Muscle layer of duodenum (tissue), 2 donors: ENCODE results near the gene LCA5L.
A peak's percentile ranks its signal among the peaks of the same experiment; 100 is the strongest.
"Not testable (repeated sequence)": the region's sequence is repeated elsewhere in the genome, so short reads cannot be mapped to it uniquely, and the experiment has no call there.

Experiments
- H3K27ac ChIP-seq: one replicate; pipeline ENCODE4 v1.7.0; 2013; ENCODE audit warnings: mild to moderate bottlenecking, low read length
- H3K27me3 ChIP-seq: one replicate; pipeline ENCODE4 v1.7.0; 2013; ENCODE audit warnings: low read depth, mild to moderate bottlenecking, control low read depth, low read length
- H3K36me3 ChIP-seq, 2 donors: one replicate each; pipeline ENCODE4 v1.7.0; 2013; ENCODE audit warnings: low read length in 2 of 2, control low read depth in 1 of 2, mild to moderate bottlenecking in 1 of 2; ENCODE audit not compliant: insufficient read depth in 2 of 2, control insufficient read depth in 1 of 2
- H3K4me1 ChIP-seq, 2 donors: one replicate each; pipeline ENCODE4 v1.7.0; 2013; ENCODE audit warnings: low read length in 2 of 2, mild to moderate bottlenecking in 2 of 2, control low read depth in 1 of 2, moderate library complexity in 1 of 2; ENCODE audit not compliant: insufficient read depth in 2 of 2, control insufficient read depth in 1 of 2
- H3K4me3 ChIP-seq, 2 donors: one replicate each; pipeline ENCODE4 v1.7.0; 2013; ENCODE audit warnings: low read length in 2 of 2, low read depth in 1 of 2, mild to moderate bottlenecking in 1 of 2
- H3K9me3 ChIP-seq, 2 donors: one replicate each; pipeline ENCODE4 v1.7.0; 2013; ENCODE audit warnings: low read length in 2 of 2, control low read depth in 1 of 2, mild to moderate bottlenecking in 1 of 2; ENCODE audit not compliant: control insufficient read depth in 1 of 2
- donor health status: healthy.

LCA5L gene

DNA sequence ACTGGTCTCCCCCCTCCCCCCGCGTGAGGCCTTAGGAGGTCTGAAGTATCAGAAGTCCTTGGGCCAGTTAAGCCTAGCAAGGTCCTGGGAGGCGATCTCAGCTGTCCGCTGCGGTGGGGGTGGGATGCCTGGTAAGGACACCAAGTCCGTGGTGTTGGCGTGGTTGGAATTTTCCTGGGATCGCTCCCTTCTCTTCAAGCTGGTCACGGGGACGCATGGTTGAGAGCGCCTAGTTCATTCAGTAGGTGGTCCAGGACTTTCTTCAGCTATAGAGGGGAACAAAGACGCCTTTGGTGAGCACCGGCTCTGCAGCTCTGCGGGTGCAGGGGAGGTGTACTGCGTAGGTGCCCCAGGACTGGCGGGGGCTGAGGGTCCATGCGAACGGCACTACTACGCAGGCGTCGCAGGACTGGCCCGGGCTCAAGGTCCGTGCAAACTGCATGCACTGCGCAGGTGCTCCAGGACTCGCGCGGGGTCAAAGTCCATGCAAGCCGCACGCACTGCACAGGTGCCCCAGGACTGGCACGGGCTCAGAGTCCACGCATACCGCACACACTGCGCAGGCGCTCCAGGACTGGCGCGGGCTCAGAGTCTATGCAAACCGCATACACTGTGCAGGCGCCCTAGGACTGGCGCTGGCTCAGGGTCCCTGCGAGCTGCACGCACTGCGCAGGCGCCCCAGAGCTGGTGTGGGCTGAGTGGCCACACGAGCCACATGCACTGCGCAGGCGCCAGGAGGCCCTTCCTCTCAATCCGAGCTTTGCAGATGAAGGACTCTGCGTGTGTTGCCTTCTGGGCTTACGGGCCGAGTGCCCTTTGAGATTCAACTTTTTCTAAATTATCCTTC lies 60.1 kb downstream of the LCA5L start:
- Histone ChIP-seq H3K4me3 (peak overlapping the region; percentile 38 to 55), H3K27ac (peak overlapping the region; percentile 30), H3K27me3 (no peaks in the 10 kb centered on the region), H3K36me3 (no peaks in the 10 kb centered on the region), H3K9me3 (no peaks in the 10 kb centered on the region), H3K4me1 (peaks cover 3 to 28% of the 10 kb centered on the region in 2 donors)

DNA sequence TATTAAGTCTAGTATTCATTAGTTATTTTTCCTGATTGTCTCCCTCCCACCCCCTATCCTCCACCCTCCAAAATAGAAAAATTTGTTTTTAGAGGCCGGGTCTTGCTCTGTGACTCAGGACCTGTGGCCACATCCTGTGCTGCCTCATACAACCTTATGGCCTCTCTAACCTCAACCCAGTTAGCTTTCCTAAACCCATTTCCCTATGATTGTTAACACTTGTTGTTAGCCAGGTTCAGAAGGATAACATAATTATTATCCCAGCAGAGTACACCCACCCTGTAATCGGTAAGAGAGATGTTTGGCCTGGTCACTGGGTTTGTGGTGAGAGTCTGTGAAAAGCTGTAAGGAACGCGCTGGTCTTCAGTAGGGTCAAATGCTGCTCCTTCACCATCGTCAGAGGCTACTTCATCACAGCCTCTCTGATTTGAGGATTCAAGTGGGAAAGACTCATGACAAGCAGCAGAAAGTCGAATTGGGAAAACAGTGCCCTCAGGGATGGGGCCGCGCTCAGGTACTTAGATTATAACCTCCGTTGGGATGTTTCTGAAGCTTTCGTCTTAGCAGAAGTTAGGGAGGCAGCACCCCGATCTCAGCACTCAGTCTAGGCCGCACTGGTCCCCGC lies 60.8 kb downstream of the LCA5L start:
- H3K4me1 ChIP-seq, result peaks cover 3 to 28% of the 10 kb centered on the region in 2 donors
- H3K9me3 ChIP-seq, result no peaks in the 10 kb centered on the region
- no peaks in the 10 kb centered on the region for H3K27me3 ChIP-seq
- no peaks in the 10 kb centered on the region for H3K36me3 ChIP-seq
- no peak overlapping the region for H3K27ac ChIP-seq
- peak overlapping the region in 1 of 2 donors; percentile 38 for H3K4me3 ChIP-seq

DNA sequence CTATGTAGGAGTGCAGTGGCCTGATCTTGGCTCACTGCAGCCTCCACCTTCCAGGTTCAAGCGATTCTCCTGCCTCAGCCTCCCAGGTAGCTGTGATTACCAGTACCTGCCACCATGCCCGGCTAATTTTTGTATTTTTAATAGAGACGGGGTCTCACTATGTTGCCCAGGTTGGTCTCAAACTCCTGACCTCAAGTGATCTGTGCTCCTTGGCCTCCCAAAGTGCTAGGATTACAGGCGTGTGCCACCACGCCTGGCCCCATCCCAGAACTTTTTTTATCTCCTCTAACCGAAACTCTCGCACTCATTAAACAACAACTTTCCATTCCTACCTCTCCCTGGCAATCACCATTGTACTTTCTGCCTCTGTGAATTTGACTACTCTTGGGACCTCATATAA lies 63.5 kb downstream of the LCA5L start:
- not testable (repeated sequence) for H3K27ac ChIP-seq, H3K4me3 ChIP-seq, H3K27me3 ChIP-seq, H3K36me3 ChIP-seq, H3K9me3 ChIP-seq
- H3K4me1 ChIP-seq, result peaks cover 1 to 18% of the 10 kb centered on the region in 2 donors

DNA sequence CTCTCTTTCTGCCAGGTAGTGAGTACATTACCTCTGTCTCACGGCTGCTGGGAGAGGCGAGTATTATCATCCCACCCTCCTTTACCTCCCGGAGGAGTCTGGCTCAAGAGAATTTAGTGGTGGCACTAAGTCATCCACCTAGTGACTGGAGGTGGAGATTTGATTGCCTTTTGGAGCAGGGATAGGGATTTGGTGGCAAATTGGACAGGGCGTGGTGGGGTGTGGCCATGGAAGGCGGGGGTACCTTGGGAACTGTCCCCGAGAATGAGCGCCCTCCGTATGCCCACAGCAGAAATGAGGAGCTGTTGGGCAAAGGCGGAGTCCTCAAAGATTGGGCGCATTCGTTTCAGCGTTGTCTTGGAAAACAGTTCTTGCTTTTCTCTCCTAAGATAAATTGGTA lies 64.6 kb downstream of the LCA5L start:
- H3K27me3 ChIP-seq, result no peaks in the 10 kb centered on the region
- H3K9me3 ChIP-seq, result no peaks in the 10 kb centered on the region

DNA sequence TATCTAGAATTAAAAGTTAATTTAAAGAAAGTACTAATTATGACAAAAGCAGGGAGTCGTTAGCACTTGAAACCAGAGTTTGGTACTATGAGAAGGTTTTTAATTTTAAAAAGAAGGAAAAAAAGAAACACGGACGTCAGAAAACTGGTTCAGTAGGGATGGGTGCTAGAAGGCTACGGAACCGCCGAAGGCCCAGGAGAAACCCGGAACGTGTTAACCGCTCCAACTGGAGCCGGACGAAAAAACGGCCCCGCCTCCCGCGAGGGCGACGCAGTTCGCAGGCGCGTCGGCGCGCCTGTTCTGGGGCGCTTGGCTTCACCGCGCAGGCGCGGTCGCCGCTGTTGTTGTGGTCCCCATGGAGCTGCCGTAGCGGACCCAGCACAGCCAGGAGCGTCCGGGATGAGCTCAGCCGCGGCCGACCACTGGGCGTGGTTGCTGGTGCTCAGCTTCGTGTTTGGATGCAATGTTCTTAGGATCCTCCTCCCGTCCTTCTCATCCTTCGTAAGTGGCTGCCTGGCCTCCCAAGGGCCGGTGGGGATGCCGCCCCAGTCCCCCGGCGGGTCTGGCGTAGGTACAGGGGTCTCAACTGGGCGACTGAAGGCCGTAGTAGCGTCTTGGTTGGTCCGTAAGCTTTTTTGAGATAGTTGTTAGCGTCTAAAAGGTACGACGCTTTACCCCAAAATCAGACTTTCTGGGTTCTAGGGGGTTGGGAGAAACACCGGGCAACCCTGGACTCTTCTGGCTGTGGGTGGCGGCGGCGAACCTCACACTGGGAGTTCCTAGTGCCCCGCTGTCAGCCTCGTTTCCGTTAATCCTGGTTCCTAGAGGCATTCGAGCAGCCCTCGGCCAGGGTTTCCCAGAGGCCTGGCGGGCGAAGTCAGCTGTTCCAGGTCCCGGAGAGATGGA lies 65.3 kb downstream of the LCA5L start:
- H3K4me3 ChIP-seq, result peak overlapping the region; percentile 88 to 91
- H3K9me3 ChIP-seq, result no peaks in the 10 kb centered on the region
- H3K36me3 ChIP-seq, result no peaks in the 10 kb centered on the region
- H3K27me3 ChIP-seq, result no peaks in the 10 kb centered on the region
- peaks cover 0 to 7% of the 10 kb centered on the region in 2 donors for H3K4me1 ChIP-seq
- H3K27ac ChIP-seq, result peak overlapping the region; percentile 93

More for the DNA sequence above, 64.6 kb downstream of the LCA5L start:
- peaks cover 0 to 7% of the 10 kb centered on the region in 2 donors for H3K4me1 ChIP-seq
- H3K27ac ChIP-seq, result peak overlapping the region; percentile 93
- peak overlapping the region; percentile 88 to 91 for H3K4me3 ChIP-seq
- H3K36me3 ChIP-seq, result no peaks in the 10 kb centered on the region

DNA sequence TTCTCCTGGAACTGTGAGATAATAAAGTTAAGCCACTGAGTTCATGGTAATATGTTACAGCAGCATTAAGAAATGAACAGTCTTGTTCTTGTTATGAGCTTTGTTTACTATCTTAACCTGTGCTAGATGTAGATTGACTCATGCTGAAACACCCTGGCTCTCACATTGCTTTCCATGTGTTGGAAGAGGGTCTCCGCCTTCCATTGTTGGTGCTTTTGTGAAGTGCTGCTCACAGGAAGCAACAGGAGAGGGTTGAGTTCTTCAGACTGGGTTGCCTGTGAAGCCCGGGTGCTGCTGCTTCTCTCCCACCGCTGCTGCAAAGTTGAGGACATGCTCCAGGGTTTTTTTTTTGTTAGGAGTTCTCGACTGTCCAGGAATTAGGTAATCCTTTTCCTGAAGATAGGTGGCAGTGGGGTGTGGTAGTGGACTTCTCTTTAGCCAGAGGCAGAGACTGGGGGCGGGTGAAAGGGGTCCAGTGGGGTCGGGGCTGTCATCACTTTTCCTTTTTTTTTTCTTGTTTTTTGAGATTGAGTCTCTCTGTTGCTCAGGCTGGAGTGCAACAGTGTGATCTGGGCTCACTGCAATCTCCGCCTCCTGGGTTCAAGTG lies 68.0 kb downstream of the LCA5L start:
- peaks cover 0 to 7% of the 10 kb centered on the region in 2 donors for H3K4me1 ChIP-seq
- no peak overlapping the region for H3K4me3 ChIP-seq
- no peak overlapping the region for H3K27ac ChIP-seq
- no peaks in the 10 kb centered on the region for H3K9me3 ChIP-seq
- no peaks in the 10 kb centered on the region for H3K27me3 ChIP-seq
- H3K36me3 ChIP-seq, result no peaks in the 10 kb centered on the region

DNA sequence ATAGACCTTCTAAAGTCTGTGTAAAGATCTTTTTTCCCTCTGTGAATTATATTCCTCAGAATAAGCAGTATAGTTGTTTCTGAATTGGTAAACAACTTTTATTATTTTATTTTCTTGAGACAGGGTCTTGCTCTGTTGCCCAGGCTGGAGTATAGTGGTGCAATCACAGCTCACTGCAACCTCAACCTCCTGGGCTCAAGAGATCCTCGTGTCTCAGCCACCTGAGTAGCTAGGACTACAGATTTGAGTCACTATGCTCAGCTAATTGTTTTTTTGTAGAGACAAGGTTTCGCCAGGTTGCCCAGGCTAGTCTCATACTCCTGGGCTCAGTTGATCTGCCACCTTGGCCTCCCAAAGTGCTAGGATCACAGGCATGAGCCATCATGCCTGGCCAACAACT lies 70.1 kb downstream of the LCA5L start:
- H3K9me3 ChIP-seq, result no peaks in the 10 kb centered on the region
- no peaks in the 10 kb centered on the region for H3K36me3 ChIP-seq
- H3K27ac ChIP-seq, result no peak overlapping the region
- H3K4me3 ChIP-seq, result no peak overlapping the region
- H3K27me3 ChIP-seq, result no peaks in the 10 kb centered on the region
- no peaks in the 10 kb centered on the region for H3K4me1 ChIP-seq

DNA sequence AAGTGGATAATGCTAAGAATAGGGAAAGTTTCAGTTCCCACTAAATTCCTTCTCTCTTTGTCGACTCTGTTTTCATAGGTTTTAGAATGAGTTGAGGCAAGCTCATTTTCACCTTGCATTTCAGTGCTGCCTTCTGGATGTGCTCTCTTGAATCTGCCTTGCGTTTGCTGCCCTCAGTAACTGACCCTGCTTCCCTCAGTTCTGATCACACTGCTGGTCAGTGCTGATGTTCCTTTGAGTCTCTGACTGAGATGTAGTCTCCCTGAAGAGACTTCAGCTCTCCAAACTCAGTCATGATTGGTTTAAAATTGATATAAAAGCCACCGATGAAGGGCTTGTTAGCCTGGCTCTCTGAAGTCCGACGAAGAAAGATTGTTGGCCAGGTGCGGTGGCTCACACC lies 71.5 kb downstream of the LCA5L start:
- Histone ChIP-seq H3K9me3 (no peaks in the 10 kb centered on the region), H3K27ac (no peak overlapping the region), H3K27me3 (no peaks in the 10 kb centered on the region), H3K4me3 (no peak overlapping the region), H3K36me3 (no peaks in the 10 kb centered on the region), H3K4me1 (no peaks in the 10 kb centered on the region)

DNA sequence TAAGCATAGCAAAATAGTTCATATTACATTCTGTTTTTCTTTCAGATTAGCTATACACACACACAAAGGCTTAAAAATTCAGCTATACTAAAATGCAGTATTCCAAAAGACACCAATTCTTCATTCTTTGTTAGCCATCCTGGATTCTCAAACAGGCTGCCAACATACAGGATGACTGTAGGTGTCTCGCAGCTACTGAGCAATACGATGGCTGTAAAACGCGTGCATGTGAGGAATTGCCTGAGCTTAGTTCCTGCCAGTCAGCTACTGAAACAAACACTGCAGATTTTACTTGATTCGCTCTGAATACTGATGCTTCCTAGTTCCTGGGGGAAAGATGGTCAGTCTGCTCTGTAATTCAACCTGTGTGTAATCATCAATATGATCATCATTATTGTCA lies 71.9 kb downstream of the LCA5L start:
- no peaks in the 10 kb centered on the region for H3K27me3 ChIP-seq
- H3K27ac ChIP-seq, result no peak overlapping the region
- no peaks in the 10 kb centered on the region for H3K4me1 ChIP-seq
- no peak overlapping the region for H3K4me3 ChIP-seq
- H3K36me3 ChIP-seq, result no peaks in the 10 kb centered on the region
- H3K9me3 ChIP-seq, result no peaks in the 10 kb centered on the region

DNA sequence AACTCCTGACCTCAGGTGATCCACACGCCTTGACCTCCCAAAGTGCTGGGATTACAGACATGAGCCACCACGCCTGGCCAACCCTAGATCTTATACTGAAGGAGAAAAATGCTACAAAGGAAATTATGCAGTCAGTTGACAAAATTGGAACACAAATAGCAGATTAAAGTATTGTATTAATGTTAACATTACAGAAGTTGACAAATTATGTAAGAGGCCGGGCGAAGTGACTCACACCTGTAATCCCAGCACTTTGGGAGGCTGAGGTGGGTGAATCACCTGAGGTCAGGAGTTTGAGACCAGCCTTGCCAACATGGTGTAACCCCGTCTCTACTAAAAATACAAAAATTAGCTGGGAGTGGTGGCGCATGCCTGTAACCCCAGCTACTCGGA lies 75.7 kb downstream of the LCA5L start:
- not testable (repeated sequence) for H3K4me3 ChIP-seq, H3K27ac ChIP-seq, H3K27me3 ChIP-seq, H3K9me3 ChIP-seq, H3K4me1 ChIP-seq, H3K36me3 ChIP-seq

DNA sequence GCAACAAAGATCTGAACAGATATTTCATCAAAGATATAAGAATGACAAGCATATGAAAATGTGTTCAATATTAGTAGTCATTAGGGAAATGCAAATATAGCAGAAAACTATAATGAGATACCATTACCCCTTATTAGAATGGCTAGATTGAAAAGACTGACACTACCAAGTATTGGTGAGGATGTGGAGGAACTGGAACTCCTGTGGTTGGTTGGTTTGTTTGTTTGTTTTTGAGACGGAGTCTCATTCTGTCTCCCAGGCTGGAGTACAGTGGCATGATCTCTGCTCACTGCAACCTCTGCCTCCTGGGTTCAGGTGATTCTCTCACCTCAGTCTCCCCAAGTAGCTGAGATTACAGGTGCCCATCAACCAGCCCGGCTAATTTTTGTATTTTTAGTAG lies 77.8 kb downstream of the LCA5L start:
- Histone ChIP-seq H3K4me3 (no peak overlapping the region), H3K27ac (no peak overlapping the region), H3K36me3 (no peaks in the 10 kb centered on the region), H3K9me3 (no peaks in the 10 kb centered on the region), H3K4me1 (peaks cover 0 to 7% of the 10 kb centered on the region in 2 donors), H3K27me3 (no peaks in the 10 kb centered on the region)
